Lung (tissue), 12 donors: Measurements from ENCODE around the gene CHST11. TPM values are rescaled to one million over a fixed set of nuclear protein-coding genes. Genes with fewer than 3 reads are reported as not detected.

Source experiments
- ATAC-seq: fragments of 200-7000 bp; cut with Tn5 transposase; one replicate; pipeline ENCODE4 v1.9.1; 2020; ENCODE audit warnings: moderate number of reproducible peaks; ENCODE audit not compliant: insufficient read depth, low FRiP score
- DNase-seq, 3 donors: peaks; one replicate each; pipeline ENCODE4 v3.0.0-alpha.2; 2013 to 2017
- H3K27ac ChIP-seq, 2 donors: one replicate each; pipeline ENCODE4 v1.5.1; 2013; ENCODE audit warnings: mild to moderate bottlenecking in 2 of 2, moderate library complexity in 2 of 2, control low read depth in 1 of 2, inconsistent platforms in 1 of 2, low read depth in 1 of 2, low read length in 1 of 2
- H3K27me3 ChIP-seq, 3 donors: one replicate each; pipeline ENCODE4 v1.5.1; 2013; ENCODE audit warnings: low read length in 2 of 3; ENCODE audit not compliant: control insufficient read depth in 3 of 3, insufficient read depth in 3 of 3
- H3K36me3 ChIP-seq, 4 donors: one replicate each; pipeline ENCODE4 v1.5.1; 2013; ENCODE audit warnings: low read length in 4 of 4, mild to moderate bottlenecking in 1 of 4, moderate library complexity in 1 of 4; ENCODE audit not compliant: control insufficient read depth in 4 of 4, insufficient read depth in 4 of 4
- H3K4me1 ChIP-seq, 5 donors: one replicate each; pipeline ENCODE4 v1.5.1; 2013; ENCODE audit warnings: low read length in 5 of 5, mild to moderate bottlenecking in 2 of 5, moderate library complexity in 1 of 5; ENCODE audit not compliant: control insufficient read depth in 5 of 5, insufficient read depth in 5 of 5
- H3K4me3 ChIP-seq: one replicate; pipeline ENCODE4 v1.5.1; 2013; ENCODE audit warnings: mild to moderate bottlenecking, control low read depth, moderate library complexity
- H3K9ac ChIP-seq, 2 donors: one replicate each; pipeline ENCODE4 v1.5.1; 2013; ENCODE audit warnings: low read length in 2 of 2, control low read depth in 1 of 2; ENCODE audit not compliant: insufficient read depth in 1 of 2
- H3K9me3 ChIP-seq, 4 donors: one replicate each; pipeline ENCODE4 v1.5.1; 2013; ENCODE audit warnings: low read length in 3 of 4, mild to moderate bottlenecking in 1 of 4, moderate library complexity in 1 of 4; ENCODE audit not compliant: control insufficient read depth in 4 of 4, insufficient read depth in 3 of 4
- WGBS, 2 donors: extraction: QIAGEN DNeasy Blood & Tissue Kit; methylation state at CpG; one replicate each; pipeline ENCODE4 v1.1.7; 2013; 5-methylcytosine and 5-hydroxymethylcytosine counted together
- polyA plus RNA-seq, 2 donors: library from polyadenylated mRNA; stranded (reverse); fragments of 200-250 nt; gene quantifications; one replicate each; pipeline ENCODE4 v1.2.1, GENCODE V29; 2013
- total RNA-seq, 2 donors: library from RNA; depleted of rRNA in 1 of 2; stranded (reverse); fragments of >200 nt in 1 of 2; gene quantifications; one replicate each; pipeline ENCODE4 v1.2.1, GENCODE V29; 2014 to 2021
- TF ChIP-seq, protein P1 (sequence below): IDR thresholded peaks from 2 replicates; pipeline ENCODE4 v1.5.1; 2012; ENCODE audit warnings: mild to moderate bottlenecking; ENCODE audit errors: control extremely low read depth, extremely low read depth
- donor health status: control.
- donor health status: control.
- donor health status: Bipolar disorder and iron deficiency.
- donor health status: healthy.
- donor health status: DM: yes; HTN: yes; CAD: no.

Gene CHST11
- total and polyA plus RNA-seq, 4 donors: 9.0 to 63.2 (median 27.7) TPM

DNA sequence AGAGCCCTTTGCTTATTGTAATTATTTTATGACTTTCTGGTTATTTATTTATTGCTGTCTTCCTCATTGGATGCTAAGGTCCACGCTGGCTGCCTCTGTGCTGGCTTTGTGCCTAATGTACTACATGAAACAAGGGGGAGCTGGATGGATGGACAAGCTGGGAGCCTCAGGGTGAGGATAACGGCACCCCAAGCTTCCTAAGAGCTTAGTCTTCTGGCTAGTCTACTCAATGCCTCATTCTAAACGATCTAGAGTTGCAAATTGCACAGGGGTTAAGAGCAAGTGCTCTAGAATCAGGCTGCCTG lies 172.0 kb downstream of the CHST11 start:
- Histone ChIP-seq H3K27ac (no peak overlapping the region), H3K27me3 (no peaks in the 10 kb centered on the region), H3K9me3 (no peaks in the 10 kb centered on the region), H3K4me1 (peaks cover 0 to 7% (median 3%) of the 10 kb centered on the region in 5 donors), H3K36me3 (peaks cover 0 to 2% (median 0%) of the 10 kb centered on the region in 4 donors), H3K9ac (no peak overlapping the region), H3K4me3 (no peak overlapping the region)
- no peak for ATAC-seq
- TF ChIP-seq, protein P1, sequence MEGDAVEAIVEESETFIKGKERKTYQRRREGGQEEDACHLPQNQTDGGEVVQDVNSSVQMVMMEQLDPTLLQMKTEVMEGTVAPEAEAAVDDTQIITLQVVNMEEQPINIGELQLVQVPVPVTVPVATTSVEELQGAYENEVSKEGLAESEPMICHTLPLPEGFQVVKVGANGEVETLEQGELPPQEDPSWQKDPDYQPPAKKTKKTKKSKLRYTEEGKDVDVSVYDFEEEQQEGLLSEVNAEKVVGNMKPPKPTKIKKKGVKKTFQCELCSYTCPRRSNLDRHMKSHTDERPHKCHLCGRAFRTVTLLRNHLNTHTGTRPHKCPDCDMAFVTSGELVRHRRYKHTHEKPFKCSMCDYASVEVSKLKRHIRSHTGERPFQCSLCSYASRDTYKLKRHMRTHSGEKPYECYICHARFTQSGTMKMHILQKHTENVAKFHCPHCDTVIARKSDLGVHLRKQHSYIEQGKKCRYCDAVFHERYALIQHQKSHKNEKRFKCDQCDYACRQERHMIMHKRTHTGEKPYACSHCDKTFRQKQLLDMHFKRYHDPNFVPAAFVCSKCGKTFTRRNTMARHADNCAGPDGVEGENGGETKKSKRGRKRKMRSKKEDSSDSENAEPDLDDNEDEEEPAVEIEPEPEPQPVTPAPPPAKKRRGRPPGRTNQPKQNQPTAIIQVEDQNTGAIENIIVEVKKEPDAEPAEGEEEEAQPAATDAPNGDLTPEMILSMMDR: no peak
- 84 to 93% methylated on average over 3 of the region's 3 CpGs for WGBS, 2 donors
- no peak for DNase-seq

DNA sequence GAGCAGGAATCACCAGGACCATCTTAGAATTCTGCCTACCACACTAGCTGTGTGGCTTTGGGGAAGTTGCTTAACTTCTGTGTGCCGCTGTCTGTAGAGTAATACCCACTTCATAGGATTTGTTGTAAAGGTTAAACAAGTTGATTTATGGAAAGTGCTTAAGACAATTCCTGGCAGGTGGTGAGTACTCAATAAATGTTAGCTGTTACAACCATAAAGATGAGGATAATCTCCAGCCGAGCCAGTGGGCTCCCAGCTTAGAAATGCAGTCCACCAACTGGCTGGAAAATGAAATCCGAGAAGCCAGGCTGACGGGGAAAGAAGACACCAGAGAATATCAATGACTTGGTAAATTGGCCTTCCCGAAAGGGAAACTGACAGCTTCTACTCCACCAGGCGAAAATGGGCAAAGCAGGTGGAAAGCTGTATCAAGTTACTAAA lies 173.5 kb downstream of the CHST11 start:
- Histone ChIP-seq H3K4me3 (no peak overlapping the region), H3K27me3 (no peaks in the 10 kb centered on the region), H3K9ac (no peak overlapping the region), H3K9me3 (no peaks in the 10 kb centered on the region), H3K4me1 (peaks cover 0 to 7% (median 3%) of the 10 kb centered on the region in 5 donors), H3K27ac (no peak overlapping the region), H3K36me3 (peaks cover 0 to 2% (median 0%) of the 10 kb centered on the region in 4 donors)
- TF ChIP-seq, protein P1: no peak
- no peak for DNase-seq
- 85 to 86% methylated on average over 6 of the region's 6 CpGs for WGBS, 2 donors
- no peak for ATAC-seq

DNA sequence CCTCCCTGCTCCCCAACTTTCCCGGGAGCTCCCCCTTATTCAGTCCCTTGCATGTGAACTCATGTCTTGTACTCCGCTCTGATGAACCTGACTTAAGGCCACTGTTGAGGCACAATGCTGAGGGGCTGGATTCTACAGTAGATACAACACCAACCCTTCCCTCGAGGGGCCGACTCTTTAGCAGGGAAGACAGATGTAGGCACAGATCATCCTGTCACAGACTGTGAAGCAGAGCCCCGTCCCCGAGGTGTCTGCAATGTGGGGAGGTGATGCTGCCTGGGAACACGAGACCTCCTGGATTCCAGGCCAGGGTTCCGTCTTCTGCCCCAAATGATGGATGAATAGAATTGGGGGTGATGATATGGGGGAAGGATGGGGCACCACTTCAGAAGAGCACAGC lies 175.1 kb downstream of the CHST11 start:
- Histone ChIP-seq H3K4me3 (no peak overlapping the region), H3K27ac (no peak overlapping the region), H3K9me3 (no peaks in the 10 kb centered on the region), H3K27me3 (no peaks in the 10 kb centered on the region), H3K9ac (no peak overlapping the region), H3K4me1 (peaks cover 0 to 7% (median 3%) of the 10 kb centered on the region in 5 donors), H3K36me3 (peaks cover 0 to 2% (median 0%) of the 10 kb centered on the region in 4 donors)
- DNase-seq: no peak
- TF ChIP-seq, protein P1: no peak
- ATAC-seq: no peak
- WGBS, 2 donors: 95 to 96% methylated on average over 8 of the region's 8 CpGs

DNA sequence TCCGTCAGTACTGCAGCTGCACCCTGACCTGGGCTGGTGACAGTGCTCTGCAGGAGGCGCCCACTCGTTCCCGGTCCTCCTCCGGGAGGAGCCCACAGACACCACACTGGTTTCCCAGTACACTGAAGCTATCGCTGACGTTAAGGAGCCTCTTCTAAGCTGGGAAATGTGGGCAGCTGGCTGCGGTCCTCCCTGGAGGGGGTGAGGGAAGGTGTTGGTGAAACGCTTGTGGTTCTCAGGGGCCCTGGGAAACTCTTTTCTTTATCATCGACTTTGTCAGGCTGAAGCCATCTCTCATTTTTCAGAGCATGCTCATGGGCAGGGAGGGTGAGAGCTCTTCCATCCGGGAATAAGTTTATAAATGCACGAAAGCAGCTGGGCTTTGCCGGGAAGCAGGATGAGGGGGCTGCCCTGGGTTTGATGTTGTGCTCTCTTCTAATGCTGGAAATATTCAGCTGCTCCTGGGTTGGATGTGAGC lies 176.0 kb downstream of the CHST11 start:
- peak; percentile 63 for ATAC-seq
- peak; percentile 35 to 45 (median 37) for DNase-seq
- Histone ChIP-seq H3K9me3 (no peaks in the 10 kb centered on the region), H3K27ac (peak overlapping the region in 1 of 2 donors; percentile 55), H3K9ac (no peak overlapping the region), H3K27me3 (no peaks in the 10 kb centered on the region), H3K36me3 (no peaks in the 10 kb centered on the region), H3K4me3 (no peak overlapping the region), H3K4me1 (peaks cover 0 to 7% (median 3%) of the 10 kb centered on the region in 5 donors)
- WGBS, 2 donors: 62 to 65% methylated on average over 13 of the region's 13 CpGs
- TF ChIP-seq, protein P1: no peak
